Mesenchymal stem cell (in vitro differentiated cells and primary cell): Measurements from ENCODE around the gene SLC35F1.

Source experiments
- DNase-seq: peaks from one replicate; pipeline ENCODE4 v3.0.0-alpha.2; 2013
- H2AFZ ChIP-seq: one replicate; pipeline ENCODE4 v1.6.1; 2013; ENCODE audit warnings: low read depth, mild to moderate bottlenecking, control low read depth, inconsistent platforms, low read length, moderate library complexity
- H2AK5ac ChIP-seq: 2 replicates; pipeline ENCODE4 v1.6.1; 2013; ENCODE audit warnings: low read length, moderate library complexity, mild to moderate bottlenecking, inconsistent platforms; ENCODE audit not compliant: severe bottlenecking
- H2BK120ac ChIP-seq: one replicate; pipeline ENCODE4 v1.6.1; 2013; ENCODE audit warnings: low read depth, mild to moderate bottlenecking, inconsistent platforms, low read length, moderate library complexity
- H2BK12ac ChIP-seq, 2 experiments: one replicate each; pipeline ENCODE4 v1.6.1; 2013; ENCODE audit warnings: inconsistent platforms in 2 of 2, low read length in 2 of 2, mild to moderate bottlenecking in 2 of 2, moderate library complexity in 2 of 2, control low read depth in 1 of 2
- H2BK15ac ChIP-seq: one replicate; pipeline ENCODE4 v1.6.1; 2013; ENCODE audit warnings: mild to moderate bottlenecking, low read depth, inconsistent platforms; ENCODE audit not compliant: poor library complexity, severe bottlenecking
- H2BK5ac ChIP-seq: 2 replicates; pipeline ENCODE4 v1.6.1; 2013; ENCODE audit warnings: low read depth, mild to moderate bottlenecking, low read length, control low read depth, inconsistent platforms; ENCODE audit not compliant: poor library complexity, severe bottlenecking
- H3K14ac ChIP-seq, 2 experiments: one replicate each; pipeline ENCODE4 v1.6.1; 2013; ENCODE audit warnings: inconsistent platforms in 2 of 2, low read length in 2 of 2, control low read depth in 1 of 2, mild to moderate bottlenecking in 1 of 2, moderate library complexity in 1 of 2
- H3K18ac ChIP-seq, 2 experiments: one replicate each; pipeline ENCODE4 v1.6.1; 2013; ENCODE audit warnings: inconsistent platforms in 2 of 2, low read length in 2 of 2, control low read depth in 1 of 2, low read depth in 1 of 2, mild to moderate bottlenecking in 1 of 2
- H3K23ac ChIP-seq, 2 experiments: one replicate each; pipeline ENCODE4 v1.6.1; 2013; ENCODE audit warnings: inconsistent platforms in 2 of 2, low read length in 2 of 2, mild to moderate bottlenecking in 2 of 2, moderate library complexity in 2 of 2, control low read depth in 1 of 2
- H3K27ac ChIP-seq: 2 replicates; pipeline ENCODE4 v1.5.1; 2013; ENCODE audit warnings: mild to moderate bottlenecking, moderate library complexity, low read length, control low read depth, inconsistent platforms; ENCODE audit not compliant: poor library complexity, severe bottlenecking
- H3K27me3 ChIP-seq, 2 experiments: 2 replicates each; pipeline versions ENCODE4 v1.6.1 to v1.7.0; 2013; ENCODE audit warnings: low read length in 2 of 2, mild to moderate bottlenecking in 2 of 2, moderate library complexity in 2 of 2, control low read depth in 1 of 2, inconsistent platforms in 1 of 2; ENCODE audit not compliant: control insufficient read depth in 1 of 2, insufficient read depth in 1 of 2
- H3K36me3 ChIP-seq, 2 experiments: 2 replicates each; pipeline versions ENCODE4 v1.6.1 to v1.7.0; 2013; ENCODE audit warnings: low read length in 2 of 2, control low read depth in 1 of 2, inconsistent platforms in 1 of 2, low read depth in 1 of 2, mild to moderate bottlenecking in 1 of 2; ENCODE audit not compliant: insufficient read depth in 2 of 2, control insufficient read depth in 1 of 2
- H3K4ac ChIP-seq, 2 experiments: one replicate each; pipeline ENCODE4 v1.6.1; 2013; ENCODE audit warnings: inconsistent platforms in 2 of 2, low read length in 2 of 2, mild to moderate bottlenecking in 2 of 2, moderate library complexity in 2 of 2, control low read depth in 1 of 2, low read depth in 1 of 2
- H3K4me1 ChIP-seq: 2 replicates; pipeline ENCODE4 v1.6.1; 2013; ENCODE audit warnings: low read depth, low read length, control low read depth; ENCODE audit not compliant: control insufficient read depth, insufficient read depth
- H3K4me2 ChIP-seq: 2 replicates; pipeline ENCODE4 v1.6.1; 2013; ENCODE audit warnings: low read length, mild to moderate bottlenecking, inconsistent platforms; ENCODE audit not compliant: poor library complexity, severe bottlenecking
- H3K4me3 ChIP-seq, 2 experiments: 2 replicates each; pipeline versions ENCODE4 v1.5.1 to v1.7.0; 2013; ENCODE audit warnings: low read length in 2 of 2, mild to moderate bottlenecking in 2 of 2, control low read depth in 1 of 2, low read depth in 1 of 2; ENCODE audit not compliant: insufficient read depth in 1 of 2
- H3K79me1 ChIP-seq: replicated peaks from 2 replicates; pipeline ENCODE4 v1.6.1; 2013; ENCODE audit warnings: mild to moderate bottlenecking, control low read depth, low read length, inconsistent platforms; ENCODE audit not compliant: poor library complexity, severe bottlenecking
- H3K9ac ChIP-seq: 2 replicates; pipeline ENCODE4 v1.7.0; 2013; ENCODE audit warnings: mild to moderate bottlenecking, low read length, moderate library complexity
- H3K9me3 ChIP-seq: 2 replicates; pipeline ENCODE4 v1.7.0; 2013; ENCODE audit warnings: mild to moderate bottlenecking, low read length; ENCODE audit not compliant: control insufficient read depth
- H4K8ac ChIP-seq: one replicate; pipeline ENCODE4 v1.6.1; 2013; ENCODE audit warnings: inconsistent platforms, mild to moderate bottlenecking, low read length, moderate library complexity
- H4K91ac ChIP-seq: one replicate; pipeline ENCODE4 v1.6.1; 2013; ENCODE audit warnings: mild to moderate bottlenecking, low read length, inconsistent platforms
- WGBS: methylation state at CpG from one replicate; pipeline ENCODE4 v1.1.7; 2013; ENCODE audit warnings: mixed read lengths; 5-methylcytosine and 5-hydroxymethylcytosine counted together

The SLC35F1 gene

DNA sequence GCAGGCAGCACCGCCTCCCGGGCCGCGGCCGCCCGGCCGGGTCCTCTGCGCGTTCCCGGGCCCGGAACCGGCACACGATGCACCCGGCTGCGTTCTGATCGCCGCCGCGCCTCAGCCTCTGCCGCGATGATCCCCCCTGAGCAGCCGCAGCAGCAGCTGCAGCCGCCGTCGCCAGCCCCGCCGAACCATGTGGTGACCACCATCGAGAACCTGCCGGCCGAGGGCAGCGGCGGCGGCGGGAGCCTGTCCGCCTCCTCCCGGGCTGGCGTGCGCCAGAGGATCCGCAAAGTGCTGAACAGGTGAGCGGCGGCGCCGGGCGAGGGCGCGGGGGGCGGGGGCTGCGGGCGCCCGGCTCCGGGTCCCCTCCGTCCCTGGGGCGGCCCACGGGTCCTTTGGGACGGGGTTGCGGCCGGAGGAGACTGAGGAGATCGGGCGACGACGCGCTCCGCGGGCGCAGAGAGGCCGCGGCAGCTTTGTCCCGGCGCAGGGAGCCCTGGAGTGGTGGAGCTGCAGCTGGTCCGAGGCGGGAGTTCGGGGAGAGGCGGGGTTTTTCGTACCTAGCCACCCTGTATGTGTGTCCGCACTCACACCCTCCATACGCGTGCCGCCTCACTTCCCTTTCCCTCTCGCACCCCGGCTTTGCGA, 659 bp downstream of the SLC35F1 start:
- Histone ChIP-seq H3K27ac (no peak overlapping the region), H4K91ac (no peak overlapping the region), H3K27me3 (peaks cover 38 to 50% of the 10 kb centered on the region in 2 experiments), H2AK5ac (no peak overlapping the region), H3K4me1 (peaks cover 17% of the 10 kb centered on the region), H3K36me3 (no peaks in the 10 kb centered on the region), H3K14ac (no peak overlapping the region), H3K4me2 (peak overlapping the region; percentile 99), H2BK5ac (peak overlapping the region; percentile 57), H3K18ac (no peak overlapping the region), H4K8ac (no peak overlapping the region), H3K9ac (no peak overlapping the region), H3K4ac (no peak overlapping the region), H2BK120ac (no peak overlapping the region), H3K79me1 (no peaks in the 10 kb centered on the region), H2AFZ (peak overlapping the region; percentile 77), H3K23ac (no peak overlapping the region), H3K4me3 (peak overlapping the region; percentile 56 to 59), H2BK15ac (no peak overlapping the region), H2BK12ac (no peak overlapping the region), H3K9me3 (no peaks in the 10 kb centered on the region)
- peak; percentile 0 for DNase-seq
- WGBS, result under 1% methylated on average over 62 of the region's 81 CpGs

DNA sequence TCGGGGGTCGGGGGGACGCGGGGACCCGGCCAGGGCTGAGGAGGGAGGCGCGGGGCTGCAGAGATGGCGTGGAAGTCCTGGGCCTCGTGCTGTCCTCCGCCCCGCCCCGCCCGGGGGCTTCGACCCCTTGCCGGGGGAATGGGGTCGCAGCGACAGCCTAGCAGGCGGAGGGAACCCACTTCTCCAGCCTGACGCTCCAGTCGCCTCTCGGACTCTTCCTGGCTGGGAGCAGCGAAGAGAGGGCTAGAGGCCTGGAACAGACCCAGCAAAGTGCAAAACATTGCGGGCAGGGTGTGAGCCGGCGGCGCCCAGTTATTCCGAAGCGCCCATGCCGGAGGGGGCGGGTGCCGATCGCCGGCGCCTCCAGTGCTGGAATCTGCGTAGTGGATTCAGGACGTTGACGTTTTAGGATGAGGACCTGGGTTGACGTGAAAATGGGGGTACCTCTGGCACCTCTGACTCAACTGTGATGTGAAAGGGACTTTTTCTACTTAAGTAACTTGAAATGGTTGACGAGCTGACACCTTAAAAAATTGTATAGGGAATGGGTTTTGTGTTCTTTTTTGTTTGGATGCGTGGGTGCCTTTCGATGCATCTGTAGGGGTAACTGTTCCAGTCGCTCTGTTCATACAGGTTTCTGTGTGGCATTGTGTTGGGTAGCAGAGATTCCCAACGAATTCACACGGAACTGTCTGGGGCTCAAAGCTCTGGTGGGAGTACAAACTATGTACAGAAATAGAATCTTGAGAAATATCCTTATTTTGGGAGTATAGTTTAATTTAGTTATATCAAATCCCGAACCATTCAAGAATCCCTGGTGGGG, 1.4 kb downstream of the SLC35F1 start:
- no peak overlapping the region for H2BK12ac ChIP-seq
- no peak overlapping the region for H3K23ac ChIP-seq
- no peak overlapping the region for H3K14ac ChIP-seq
- H2AFZ ChIP-seq, result no peak overlapping the region
- no peak overlapping the region for H3K4ac ChIP-seq
- no peak overlapping the region for H2BK15ac ChIP-seq
- peaks cover 38 to 50% of the 10 kb centered on the region in 2 experiments for H3K27me3 ChIP-seq
- peak overlapping the region; percentile 99 for H3K4me2 ChIP-seq
- peak overlapping the region; percentile 24 to 59 for H3K4me3 ChIP-seq
- no peaks in the 10 kb centered on the region for H3K9me3 ChIP-seq
- H3K9ac ChIP-seq, result no peak overlapping the region
- H2BK5ac ChIP-seq, result no peak overlapping the region
- H2BK120ac ChIP-seq, result no peak overlapping the region
- H3K36me3 ChIP-seq, result no peaks in the 10 kb centered on the region
- no peak overlapping the region for H4K8ac ChIP-seq
- peaks cover 17% of the 10 kb centered on the region for H3K4me1 ChIP-seq
- H3K27ac ChIP-seq, result no peak overlapping the region
- H3K79me1 ChIP-seq, result no peaks in the 10 kb centered on the region
- no peak overlapping the region for H2AK5ac ChIP-seq
- WGBS, result 4% methylated on average over 44 of the region's 45 CpGs
- H4K91ac ChIP-seq, result no peak overlapping the region
- DNase-seq, result no peak
- H3K18ac ChIP-seq, result no peak overlapping the region

DNA sequence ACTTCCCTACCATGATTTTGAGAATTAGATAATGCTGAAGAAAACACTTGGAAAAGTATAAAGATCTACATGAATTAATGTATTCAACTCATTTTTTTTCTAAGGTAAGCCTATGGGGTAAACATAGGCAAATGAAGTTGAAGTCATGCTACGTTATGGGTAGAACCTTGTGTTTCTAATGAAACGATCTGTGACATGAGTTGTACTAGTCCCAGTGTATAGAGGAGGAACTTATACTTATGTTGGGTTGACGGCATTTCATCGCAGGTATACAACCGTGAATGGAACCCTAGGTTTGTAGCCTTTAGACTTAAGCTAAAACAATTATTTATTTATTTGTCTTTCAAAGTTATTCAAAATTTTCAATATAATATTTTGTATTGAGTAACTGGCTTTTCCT, 2.6 kb downstream of the SLC35F1 start:
- Histone ChIP-seq H3K4me2 (no peak overlapping the region), H3K36me3 (no peaks in the 10 kb centered on the region), H3K18ac (no peak overlapping the region), H3K9me3 (no peaks in the 10 kb centered on the region), H3K23ac (no peak overlapping the region), H3K9ac (no peak overlapping the region), H2AK5ac (no peak overlapping the region), H3K4me1 (peaks cover 17% of the 10 kb centered on the region), H3K79me1 (no peaks in the 10 kb centered on the region), H4K8ac (no peak overlapping the region), H2BK5ac (no peak overlapping the region), H3K27me3 (peaks cover 35 to 40% of the 10 kb centered on the region in 2 experiments), H2AFZ (no peak overlapping the region), H3K27ac (no peak overlapping the region), H2BK12ac (no peak overlapping the region), H3K4me3 (no peak overlapping the region), H3K14ac (no peak overlapping the region), H3K4ac (no peak overlapping the region), H2BK120ac (no peak overlapping the region), H4K91ac (no peak overlapping the region), H2BK15ac (no peak overlapping the region)
- 92% methylated on average over 2 of the region's 5 CpGs for WGBS
- no peak for DNase-seq

DNA sequence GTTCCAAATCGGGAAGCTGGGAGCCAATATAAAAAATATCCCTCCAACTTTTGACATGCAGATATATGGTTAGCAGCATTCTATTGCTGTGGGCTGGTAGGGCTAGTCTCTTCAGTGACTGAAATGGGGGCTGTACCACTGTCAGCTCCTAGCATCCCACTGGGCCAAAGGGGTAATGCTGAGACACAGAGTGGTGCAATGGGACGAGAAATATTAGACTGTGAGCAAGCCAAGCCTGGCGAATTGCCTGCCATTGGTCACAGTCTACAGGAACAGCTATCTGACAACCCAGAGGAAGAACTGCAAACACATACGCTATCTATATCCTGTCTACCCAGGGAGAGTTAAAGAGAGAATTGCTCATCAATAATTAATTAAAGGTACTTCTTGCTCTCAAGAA, 3.5 kb downstream of the SLC35F1 start:
- Histone ChIP-seq H3K27me3 (peaks cover 26 to 31% of the 10 kb centered on the region in 2 experiments), H3K79me1 (no peaks in the 10 kb centered on the region), H3K4ac (no peak overlapping the region), H3K4me2 (no peak overlapping the region), H3K4me3 (no peak overlapping the region), H2AFZ (no peak overlapping the region), H3K9me3 (no peaks in the 10 kb centered on the region), H2AK5ac (no peak overlapping the region), H3K27ac (no peak overlapping the region), H2BK120ac (no peak overlapping the region), H2BK15ac (no peak overlapping the region), H3K18ac (no peak overlapping the region), H3K36me3 (no peaks in the 10 kb centered on the region), H4K91ac (no peak overlapping the region), H4K8ac (no peak overlapping the region), H2BK12ac (no peak overlapping the region), H3K9ac (no peak overlapping the region), H3K14ac (no peak overlapping the region), H3K23ac (no peak overlapping the region), H2BK5ac (no peak overlapping the region), H3K4me1 (peaks cover 17% of the 10 kb centered on the region)
- no peak for DNase-seq
- WGBS, result 64% methylated on average over 2 of the region's 4 CpGs
